HG03060 (cell line): ENCODE results near the gene TMED7.
A peak's percentile ranks its signal among the peaks of the same experiment; 100 is the strongest.

Experiments
- ATAC-seq: cut with Tn5 transposase; IDR thresholded peaks from one replicate; pipeline ENCODE4 v1.9.1; 2021; ENCODE audit warnings: low read depth, moderate number of reproducible peaks; ENCODE audit not compliant: unreplicated experiment

The TMED7 gene

GRCh38 chr5:115585265-115585664 is 40.6 kb downstream of the TMED7 start:
- no peak for ATAC-seq

GRCh38 chr5:115584501-115584900 is 41.3 kb downstream of the TMED7 start:
- ATAC-seq = no peak

- no peak for ATAC-seq
Observed at GRCh38 chr5:115583474-115583873, 42.4 kb downstream of the TMED7 start.

DNA sequence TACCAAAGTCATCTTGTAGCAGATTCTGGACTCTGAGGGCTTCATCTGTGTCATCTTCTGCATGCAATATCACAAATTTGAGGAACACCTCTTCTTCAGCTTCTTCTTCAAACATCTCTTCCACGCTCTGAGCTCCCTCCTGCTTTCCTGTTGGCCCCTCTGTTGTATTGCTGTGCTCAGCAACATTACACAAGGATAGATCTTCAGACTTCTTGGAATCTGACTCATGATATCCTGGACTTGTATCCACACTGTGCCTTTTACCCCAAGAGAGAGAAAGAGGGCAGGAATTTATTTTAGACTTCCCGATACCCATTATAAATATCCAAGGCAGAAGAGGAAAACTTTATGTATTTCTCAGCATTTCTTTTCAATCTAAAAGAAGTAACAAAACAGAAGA is 44.9 kb downstream of the TMED7 start:
- ATAC-seq = no peak

DNA sequence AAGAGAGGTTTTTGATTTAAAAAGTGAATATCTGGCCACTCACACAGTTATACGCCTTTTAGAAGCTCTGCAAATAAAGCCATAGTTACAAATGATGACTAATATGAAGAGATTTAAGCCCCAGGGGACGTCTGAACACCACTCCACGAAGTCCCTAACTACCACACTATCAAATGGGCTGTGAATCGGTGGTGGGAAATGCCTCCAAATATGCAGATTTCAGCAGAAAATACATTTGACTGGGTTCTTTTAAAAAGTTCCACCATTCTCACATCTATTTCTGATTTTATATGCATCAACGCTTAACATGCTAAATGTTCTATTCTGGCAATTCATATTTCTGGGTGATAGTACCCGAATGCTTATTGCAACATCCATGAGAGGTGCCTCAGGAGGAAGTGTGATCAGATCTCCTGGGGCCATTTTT is 46.1 kb downstream of the TMED7 start:
- ATAC-seq = peak; percentile 66

DNA sequence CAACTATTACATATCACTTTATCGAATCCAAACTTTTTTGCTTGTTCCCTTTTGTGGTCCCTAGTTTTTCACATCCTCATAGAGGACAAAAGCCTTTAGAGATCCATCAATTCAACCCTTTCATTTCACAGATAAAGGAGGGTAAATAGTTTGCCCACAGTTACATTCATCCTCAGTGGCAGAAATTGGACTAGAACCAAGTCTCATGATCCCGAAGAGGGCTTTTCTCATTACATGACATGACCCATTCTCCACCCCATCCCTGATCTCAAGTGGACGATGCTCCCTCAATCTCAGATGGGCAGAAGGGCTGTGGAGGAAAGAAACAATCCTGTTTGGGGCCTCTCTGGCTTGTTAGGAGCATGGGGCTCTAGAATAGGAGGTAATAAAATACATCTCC is 46.6 kb downstream of the TMED7 start:
- ATAC-seq = no peak

GRCh38 chr5:115578657-115579056 is 47.2 kb downstream of the TMED7 start:
- peak; percentile 38 for ATAC-seq

DNA sequence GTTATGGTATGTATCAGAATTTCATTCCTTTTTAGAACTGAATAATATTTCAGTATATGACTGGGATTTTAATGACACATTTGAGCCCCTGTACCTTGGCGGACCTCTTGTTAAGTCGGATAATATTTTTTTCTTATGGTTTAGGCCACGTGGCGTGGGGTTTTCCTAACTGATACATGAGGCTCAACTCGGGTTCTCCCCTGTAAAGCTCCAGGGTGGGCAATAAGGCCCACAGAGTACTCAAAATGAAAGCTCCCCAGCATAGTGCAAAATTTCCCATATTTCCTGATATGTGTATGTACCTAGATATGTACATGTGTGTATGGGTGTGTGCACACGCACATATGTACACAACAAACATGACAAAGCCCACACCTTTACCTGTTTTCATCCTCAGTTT is 48.1 kb downstream of the TMED7 start:
- no peak for ATAC-seq

GRCh38 chr5:115577329-115577728 is 48.5 kb downstream of the TMED7 start:
- no peak for ATAC-seq

GRCh38 chr5:115575167-115576070 is 50.4 kb downstream of the TMED7 start:
- ATAC-seq = no peak

DNA sequence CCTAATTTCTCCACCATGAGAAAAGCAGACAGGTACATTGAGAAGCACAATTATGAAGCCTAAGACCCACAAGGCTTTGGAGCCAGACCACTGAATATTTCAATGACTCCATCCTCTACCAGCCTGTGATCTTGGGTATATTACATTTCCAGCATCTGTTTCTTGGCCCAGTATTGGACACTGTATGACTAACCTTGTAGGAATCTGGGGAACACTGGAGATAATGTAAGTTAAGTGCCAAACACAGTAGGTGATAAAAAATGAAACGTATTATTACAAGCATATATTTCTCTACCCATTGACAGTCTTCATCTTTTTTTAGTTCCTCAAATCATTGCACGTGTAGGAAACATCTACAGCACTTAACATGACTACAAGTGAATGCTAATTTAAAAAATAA is 52.7 kb downstream of the TMED7 start:
- ATAC-seq = no peak

DNA sequence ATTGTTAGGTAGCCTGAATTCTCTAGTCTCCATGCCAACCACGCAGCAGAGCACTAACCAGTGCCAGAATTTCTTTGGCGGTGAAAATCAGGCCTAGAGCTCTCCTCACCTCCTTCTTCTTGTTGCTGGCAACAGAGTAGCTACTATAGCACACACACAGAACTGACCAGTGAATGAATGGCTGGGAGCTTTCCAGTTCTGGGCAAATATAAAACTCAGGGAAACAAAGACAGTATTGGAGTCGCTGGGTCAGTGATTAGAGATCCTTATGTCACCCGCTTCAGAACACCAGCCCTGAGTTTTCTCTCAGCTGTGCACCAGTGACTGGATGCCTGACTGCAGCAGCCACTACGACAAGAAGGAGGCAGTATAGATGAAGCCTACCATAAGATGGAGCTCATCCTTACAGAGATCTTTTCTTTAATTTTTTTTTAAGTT is 54.4 kb downstream of the TMED7 start:
- ATAC-seq = no peak

DNA sequence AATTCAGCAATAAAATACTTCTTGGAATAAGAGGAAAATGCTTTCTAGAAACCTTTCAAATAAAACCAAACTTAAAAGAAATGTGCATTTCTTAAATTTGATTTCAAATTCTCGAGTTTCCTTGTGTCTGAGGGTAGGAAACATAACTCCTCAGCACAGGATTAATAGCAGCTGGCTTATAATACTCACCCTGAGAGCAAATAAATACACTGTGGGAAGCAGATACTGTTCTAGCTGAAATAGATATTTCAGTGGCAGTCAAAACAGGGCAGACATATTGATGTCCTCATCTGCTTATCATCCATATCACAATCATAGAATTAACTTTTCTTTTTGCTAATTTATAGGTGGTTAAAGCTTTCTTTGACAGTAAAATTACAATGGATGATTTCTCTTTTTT is 57.2 kb downstream of the TMED7 start:
- ATAC-seq = no peak

GRCh38 chr5:115565233-115565632 is 60.6 kb downstream of the TMED7 start:
- ATAC-seq = no peak
